GM18870 (cell line): ENCODE results near the gene PPP2R3B.
"Not testable (repeated sequence)": the region's sequence is repeated elsewhere in the genome, so short reads cannot be mapped to it uniquely, and the experiment has no call there.

Experiments
- ATAC-seq: cut with Tn5 transposase; IDR thresholded peaks from one replicate; pipeline ENCODE4 v1.9.1; 2021; ENCODE audit warnings: moderate library complexity; ENCODE audit not compliant: unreplicated experiment

The PPP2R3B gene

DNA sequence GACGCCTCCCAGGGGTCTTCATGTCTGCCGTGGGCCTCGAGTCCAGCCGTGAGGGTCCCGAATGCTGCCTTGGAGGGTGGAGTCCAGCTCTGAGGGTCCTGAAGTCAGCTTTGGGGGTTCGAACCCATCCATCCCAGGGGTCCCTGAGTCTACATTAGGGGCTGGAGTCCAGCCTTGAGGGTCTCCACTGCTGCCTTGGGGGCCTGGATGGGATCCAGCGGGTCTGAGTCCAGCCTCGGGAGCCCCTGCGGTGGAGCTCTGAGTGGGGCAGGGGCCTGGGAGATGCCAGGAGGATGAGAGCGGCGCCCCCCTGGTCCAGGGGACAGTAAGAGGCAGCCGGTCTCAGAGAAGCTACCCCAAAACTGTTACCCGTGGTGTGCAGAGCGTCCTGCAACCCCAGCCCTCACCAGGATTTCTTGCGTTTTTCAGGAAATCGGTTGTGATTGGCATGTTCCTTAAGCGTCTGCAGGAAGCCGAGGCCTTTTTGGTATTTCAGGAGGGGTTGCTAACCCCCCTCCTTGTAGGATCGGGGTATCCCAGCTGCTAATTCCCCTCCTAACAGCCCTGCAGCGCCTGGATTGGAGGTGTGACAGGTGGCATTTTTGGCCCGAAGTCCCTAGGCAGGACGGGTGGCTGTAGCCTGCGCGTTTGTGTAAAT lies 66.5 kb downstream of the PPP2R3B start:
- no peak for ATAC-seq

DNA sequence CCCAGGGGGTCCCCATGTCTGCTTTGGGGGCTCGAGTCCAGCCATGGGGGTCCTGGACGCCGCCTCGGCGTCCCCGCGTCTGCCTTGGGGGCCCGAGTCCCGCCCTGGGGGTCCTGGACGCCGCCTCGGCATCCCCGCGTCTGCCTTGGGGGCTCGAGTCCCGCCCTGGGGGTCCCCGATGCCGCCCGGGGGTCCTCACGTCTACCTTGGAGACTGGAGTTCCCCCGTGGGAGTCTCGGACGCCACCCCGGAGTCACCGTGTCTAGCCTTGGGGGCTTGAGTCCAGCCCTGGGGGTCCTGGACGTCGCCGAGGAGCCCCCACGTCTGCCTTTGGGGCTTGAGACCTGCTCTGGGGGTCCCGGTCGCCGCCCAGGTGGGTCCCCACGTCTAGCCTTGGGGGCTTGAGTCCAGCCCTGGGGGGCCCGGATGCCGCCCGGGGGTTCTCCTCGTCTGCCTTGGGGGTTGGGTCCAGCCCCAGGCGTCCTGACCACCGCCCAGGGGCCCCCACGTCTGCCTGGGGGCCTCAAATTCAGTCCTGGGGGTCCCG lies 67.1 kb downstream of the PPP2R3B start:
- ATAC-seq, result no peak

DNA sequence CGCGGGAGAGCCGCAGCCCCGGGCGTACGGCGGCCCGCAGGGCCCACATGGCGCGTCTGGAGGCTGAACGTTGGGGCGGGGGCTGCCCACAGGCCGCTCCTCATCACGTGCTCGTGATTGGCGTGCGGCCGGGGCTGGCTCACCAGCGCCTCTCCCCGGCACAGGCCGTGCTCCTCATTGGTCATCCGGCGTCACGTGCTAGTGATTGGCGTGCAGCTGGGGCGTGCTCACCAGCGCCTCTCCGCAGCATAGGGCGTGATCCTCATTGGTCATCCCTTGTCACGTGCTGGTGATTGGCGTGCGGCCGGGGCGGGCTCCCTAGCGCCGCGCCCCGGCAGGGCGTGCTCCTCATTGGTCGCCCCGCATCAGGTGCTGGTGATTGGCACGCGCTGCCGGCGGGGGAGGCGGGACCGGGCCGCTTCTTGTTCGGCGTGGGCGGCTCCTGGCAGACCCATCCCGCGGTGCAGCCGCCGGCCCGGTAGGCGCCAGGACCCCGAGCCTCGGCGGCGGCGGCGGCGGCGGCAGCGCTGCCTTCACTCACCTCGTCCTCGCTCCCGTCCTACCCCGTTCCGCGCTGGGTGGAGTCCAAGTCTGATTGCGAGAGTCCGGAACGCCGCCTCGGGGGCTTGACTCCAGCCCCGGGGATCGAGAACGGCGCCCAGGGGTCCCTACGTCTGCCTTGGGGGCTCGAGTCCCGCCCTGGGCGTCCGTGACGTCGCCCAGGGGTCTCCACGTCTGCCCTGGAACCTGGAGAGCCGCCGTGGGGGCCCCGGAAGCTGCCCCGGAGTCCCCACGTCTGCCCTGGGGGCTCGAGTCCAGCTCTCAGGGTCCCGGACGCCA lies 67.7 kb downstream of the PPP2R3B start, which contains the start of gene GTPBP6:
GTPBP6 (minus strand) TSS at position 58 of the 840 bp plus-strand sequence; CDS start at position 49, 9 bp downstream.
- ATAC-seq, result peak; percentile 87

DNA sequence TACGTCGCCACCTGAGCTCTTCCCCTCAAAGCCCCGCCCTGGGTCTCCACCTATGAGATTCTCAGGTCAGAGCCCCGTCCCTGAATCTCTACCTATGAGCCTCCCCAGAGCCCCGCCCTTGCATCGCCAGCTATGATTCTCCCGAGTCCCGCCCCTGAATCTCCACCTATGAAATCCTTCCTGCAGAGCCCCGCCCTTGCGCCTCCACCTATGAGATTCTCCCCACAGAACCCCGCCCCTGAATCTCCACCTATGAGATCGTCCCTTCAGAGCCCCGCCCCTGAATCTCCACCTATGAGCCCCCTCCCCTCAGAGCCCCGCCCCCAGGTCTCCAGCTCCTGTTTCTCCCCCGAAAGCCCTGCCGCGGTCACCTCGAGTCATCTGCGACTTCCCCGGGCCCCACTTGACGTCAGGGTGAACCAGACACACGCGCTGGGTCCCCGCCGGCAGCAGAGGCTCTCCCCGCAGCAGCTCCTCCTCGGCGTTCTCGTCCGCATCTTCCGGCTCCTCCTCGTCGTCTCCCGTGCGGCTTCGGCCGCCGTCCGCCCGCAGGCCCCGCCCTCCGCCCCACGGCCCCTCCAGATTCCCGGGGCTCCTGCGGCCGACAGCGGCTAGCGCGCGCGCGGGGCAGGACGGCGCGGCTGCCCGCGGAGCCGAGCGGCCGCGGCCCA lies 68.5 kb downstream of the PPP2R3B start:
- peak; percentile 66 for ATAC-seq

DNA sequence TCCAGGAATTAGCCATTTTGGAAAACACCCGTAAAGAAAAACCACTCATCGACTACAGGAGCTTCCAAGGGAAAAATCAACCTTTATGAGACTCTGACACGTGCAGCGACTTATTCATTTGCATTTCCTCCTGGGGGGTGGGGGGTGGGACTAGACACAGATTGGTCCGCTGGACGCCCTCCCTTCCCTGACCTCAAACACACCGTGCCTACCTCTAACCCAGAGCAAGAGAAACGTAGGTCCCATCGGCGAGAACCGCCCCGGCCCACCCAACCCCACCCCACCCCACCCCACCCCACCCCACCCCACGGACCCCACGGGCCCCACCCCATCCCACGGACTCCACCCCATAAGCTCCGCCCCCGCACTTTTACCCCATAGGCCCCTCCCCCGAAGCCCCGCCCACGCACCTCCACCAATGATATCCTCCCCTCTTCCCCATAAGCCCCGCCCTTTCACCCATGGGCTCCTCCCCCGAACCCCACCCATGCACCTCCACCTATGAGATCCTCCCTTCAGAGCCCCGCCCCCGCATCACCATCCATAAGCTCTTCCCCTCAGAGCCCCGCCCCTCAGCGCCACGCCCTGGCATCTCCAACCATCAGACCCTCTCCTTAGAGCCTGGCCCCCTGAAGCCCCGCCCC lies 69.2 kb downstream of the PPP2R3B start:
- ATAC-seq, result no peak

DNA sequence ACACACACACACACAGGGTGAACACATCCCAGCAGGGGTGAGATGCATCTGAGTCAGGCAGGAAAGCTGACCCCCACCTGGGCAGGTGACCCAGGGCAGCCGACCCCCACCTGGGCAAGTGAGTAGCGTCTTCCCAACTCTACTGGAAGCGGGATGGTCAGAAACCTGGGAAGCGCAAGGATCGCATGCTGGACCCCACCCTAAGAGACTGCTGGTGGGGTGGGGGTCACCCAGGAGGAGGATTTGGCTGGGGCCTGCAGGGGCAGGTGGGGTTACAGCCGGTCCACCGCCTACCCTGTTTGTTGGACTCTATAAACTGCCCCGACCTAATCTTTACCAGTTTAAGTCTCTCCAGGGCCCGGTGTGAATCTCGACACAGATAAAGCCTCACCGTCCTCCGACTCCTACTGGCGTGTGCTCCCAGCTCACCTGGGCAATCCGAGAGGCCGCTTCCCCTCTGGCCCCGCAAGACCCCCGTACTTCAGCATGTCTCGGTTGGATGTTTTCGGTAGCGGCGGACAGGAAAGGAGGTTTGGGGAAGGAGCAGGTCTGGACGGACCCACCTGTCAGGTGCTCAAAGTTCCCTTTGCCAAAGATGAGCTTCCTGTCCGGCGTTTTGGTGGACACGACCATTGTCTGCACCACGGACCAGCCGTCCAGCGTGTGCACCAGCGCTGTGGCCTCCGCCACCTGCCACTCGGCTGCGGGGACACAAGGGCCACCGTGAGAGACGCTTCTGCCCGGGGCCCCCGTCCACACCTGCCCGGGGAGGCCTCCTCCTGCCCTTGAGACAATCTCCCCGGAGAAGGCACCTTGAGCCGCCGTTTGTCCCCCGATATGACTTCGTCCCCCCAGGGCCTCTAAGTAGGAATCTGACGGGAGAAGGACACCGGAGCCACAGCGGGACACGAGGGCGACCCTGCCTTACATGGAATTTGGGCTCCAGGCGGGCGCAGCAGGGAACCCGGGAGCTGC lies 70.1 kb downstream of the PPP2R3B start:
- ATAC-seq, result no peak

DNA sequence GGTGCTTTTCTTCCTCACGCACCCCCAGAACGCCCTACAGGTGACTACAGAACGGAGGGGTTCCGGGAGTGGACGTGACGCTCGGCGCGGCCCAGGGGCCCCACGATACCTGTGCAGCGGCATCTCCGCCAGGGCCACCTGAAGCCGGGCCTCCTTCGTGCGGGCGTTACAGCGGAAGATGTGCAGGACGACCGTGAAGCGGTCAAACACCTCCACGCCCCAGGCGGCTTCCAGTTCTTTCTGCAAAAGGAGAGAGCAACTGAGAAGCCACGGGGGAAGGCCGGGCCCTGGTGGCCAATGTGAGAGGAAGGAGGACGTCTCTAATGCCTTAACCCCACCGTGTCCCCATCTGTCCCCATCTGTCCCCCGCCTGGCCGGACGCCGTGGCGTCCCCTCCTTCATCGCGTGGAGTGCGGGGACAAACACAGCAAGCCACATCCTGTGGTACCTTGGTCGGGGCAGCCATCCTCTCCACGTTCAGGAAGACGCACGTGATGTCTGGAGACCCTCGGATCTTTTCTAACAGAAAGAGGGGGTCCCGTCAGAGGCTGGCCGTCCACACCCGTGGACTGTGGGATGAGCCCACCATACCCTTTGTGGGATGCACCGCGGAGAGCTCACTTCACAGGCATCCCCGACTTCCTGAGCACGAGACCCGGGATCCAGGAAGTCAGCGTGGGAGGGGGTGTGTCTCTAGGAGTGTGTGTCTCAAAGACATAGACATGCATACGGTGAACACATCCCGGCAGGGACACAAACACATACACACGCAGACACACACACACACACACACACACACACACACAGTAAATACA lies 71.7 kb downstream of the PPP2R3B start:
- no peak for ATAC-seq

GRCh38 chrX:314049-314448 lies 72.7 kb downstream of the PPP2R3B start:
- ATAC-seq, result no peak

GRCh38 chrX:313546-313945 lies 73.2 kb downstream of the PPP2R3B start:
- no peak for ATAC-seq

GRCh38 chrX:312621-313331 lies 73.9 kb downstream of the PPP2R3B start:
- no peak for ATAC-seq

- no peak for ATAC-seq
Observed at GRCh38 chrX:311156-312129, 75.3 kb downstream of the PPP2R3B start.

DNA sequence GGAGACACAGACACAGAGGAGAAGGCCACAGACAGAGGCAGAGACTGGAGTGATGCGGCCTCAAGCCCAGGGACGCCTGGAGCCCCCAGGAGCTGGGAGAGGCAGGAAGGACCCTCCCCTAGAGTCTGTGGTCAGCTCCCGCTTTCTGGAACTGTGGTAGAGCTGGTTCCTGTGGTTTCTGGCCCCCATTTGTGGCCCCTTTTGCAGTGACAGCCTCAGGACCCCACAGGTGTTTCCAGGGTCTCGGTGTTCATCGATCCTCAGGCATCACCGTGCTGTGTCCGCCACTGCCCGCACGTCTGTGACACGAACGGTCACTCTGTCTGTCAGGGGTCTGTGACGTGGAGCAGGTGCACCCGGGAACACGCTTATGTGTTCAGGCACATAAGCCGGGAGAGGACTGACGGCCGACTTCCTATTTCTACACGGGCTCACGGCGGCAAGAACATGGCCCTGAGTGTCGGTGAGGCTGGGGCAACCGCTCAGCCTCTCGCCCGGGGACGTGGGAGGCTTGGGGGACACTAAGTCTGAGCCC lies 76.0 kb downstream of the PPP2R3B start:
- ATAC-seq, result no peak

GRCh38 chrX:308821-309520 lies 77.7 kb downstream of the PPP2R3B start:
- no peak for ATAC-seq

- no peak for ATAC-seq
Observed at GRCh38 chrX:307261-308111, 79.2 kb downstream of the PPP2R3B start.

DNA sequence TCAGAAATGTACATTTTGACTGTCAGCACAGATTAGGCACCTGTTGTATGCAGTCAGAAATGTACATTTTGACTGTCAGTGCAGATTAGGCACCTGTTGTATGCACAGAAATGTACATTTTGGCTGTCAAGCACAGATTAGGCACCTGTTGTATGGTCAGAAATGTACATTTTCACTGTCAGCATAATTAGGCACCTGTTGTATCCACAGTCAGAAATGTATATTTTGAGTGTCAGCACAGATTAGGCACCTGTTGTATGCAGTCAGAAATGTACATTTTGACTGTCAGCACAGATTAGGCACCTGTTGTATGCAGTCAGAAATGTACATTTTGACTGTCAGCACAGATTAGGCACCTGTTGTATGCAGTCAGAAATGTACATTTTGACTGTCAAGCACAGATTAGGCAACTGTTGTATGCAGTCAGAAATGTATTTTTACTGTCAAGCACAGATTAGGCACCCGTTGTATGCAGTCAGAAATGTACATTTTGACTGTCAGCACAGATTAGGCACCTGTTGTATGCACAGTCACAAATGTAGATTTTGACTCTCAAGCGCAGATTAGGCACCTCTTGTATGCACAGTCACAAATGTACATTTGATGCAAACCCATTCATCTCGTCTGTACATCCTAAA lies 80.0 kb downstream of the PPP2R3B start:
- not testable (repeated sequence) for ATAC-seq
